ENCODE data around the gene NT5DC1.

DNA sequence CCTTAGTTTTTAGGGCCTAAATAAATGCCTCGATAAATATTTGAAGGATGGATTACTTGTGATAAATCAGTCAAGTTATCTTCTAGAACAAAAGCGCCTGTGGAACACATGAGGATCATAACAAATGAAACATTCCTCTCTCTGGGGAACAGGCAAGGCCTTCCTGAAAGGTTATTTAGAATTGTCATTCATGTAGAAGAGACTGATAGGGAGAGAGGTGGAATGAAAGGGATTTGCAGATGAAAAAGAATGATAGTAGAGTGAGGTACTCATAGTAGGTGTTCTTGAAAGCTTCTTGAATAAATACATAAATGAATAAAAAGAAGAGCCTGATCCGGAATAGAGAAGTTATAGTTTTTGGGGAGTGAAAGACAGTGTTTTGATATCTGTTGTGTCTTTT lies 122.7 kb downstream of the NT5DC1 start:
- TF ChIP-seq, protein P1, sequence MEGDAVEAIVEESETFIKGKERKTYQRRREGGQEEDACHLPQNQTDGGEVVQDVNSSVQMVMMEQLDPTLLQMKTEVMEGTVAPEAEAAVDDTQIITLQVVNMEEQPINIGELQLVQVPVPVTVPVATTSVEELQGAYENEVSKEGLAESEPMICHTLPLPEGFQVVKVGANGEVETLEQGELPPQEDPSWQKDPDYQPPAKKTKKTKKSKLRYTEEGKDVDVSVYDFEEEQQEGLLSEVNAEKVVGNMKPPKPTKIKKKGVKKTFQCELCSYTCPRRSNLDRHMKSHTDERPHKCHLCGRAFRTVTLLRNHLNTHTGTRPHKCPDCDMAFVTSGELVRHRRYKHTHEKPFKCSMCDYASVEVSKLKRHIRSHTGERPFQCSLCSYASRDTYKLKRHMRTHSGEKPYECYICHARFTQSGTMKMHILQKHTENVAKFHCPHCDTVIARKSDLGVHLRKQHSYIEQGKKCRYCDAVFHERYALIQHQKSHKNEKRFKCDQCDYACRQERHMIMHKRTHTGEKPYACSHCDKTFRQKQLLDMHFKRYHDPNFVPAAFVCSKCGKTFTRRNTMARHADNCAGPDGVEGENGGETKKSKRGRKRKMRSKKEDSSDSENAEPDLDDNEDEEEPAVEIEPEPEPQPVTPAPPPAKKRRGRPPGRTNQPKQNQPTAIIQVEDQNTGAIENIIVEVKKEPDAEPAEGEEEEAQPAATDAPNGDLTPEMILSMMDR (conservative IDR thresholded peaks at IDR 0.05 in 1 of 2, IDR thresholded peaks at IDR 0.05 in 1 of 2; ENCODE audit: extremely low read depth in 1 of 2, insufficient read depth in 1 of 2, low read depth in 1 of 2, low read length in 2 of 2), result no peak
- no peak for TF ChIP-seq EZH2 (IDR thresholded peaks at IDR 0.05; ENCODE audit: borderline replicate concordance, low read length)

All from mammary epithelial cell (primary cell).